Ishikawa (cell line): ENCODE results near the gene MMP24.

Source experiments
- CEBPB ChIP-seq: IDR thresholded peaks from 2 replicates; pipeline ENCODE4 v1.6.1; 2012
- CREB1 ChIP-seq: IDR thresholded peaks from 2 replicates; pipeline ENCODE4 v1.6.1; 2012; ENCODE audit warnings: low read depth
- EGR1 ChIP-seq: IDR thresholded peaks from 2 replicates; pipeline ENCODE4 v1.6.1; 2012
- EP300 ChIP-seq: IDR thresholded peaks from 2 replicates; pipeline ENCODE4 v1.6.1; 2012; ENCODE audit warnings: borderline replicate concordance
- FOXM1 ChIP-seq: IDR thresholded peaks from 2 replicates; pipeline ENCODE4 v1.6.1; 2012; ENCODE audit warnings: low read depth, borderline replicate concordance
- NFIC ChIP-seq: IDR thresholded peaks from 2 replicates; pipeline ENCODE4 v1.6.1; 2012
- RAD21 ChIP-seq: IDR thresholded peaks from 2 replicates; pipeline ENCODE4 v1.6.1; 2012; ENCODE audit warnings: low read depth
- TAF1 ChIP-seq: IDR thresholded peaks from 2 replicates; pipeline ENCODE4 v1.6.1; 2012; ENCODE audit warnings: low read depth, mild to moderate bottlenecking
- TCF12 ChIP-seq: IDR thresholded peaks from 2 replicates; pipeline ENCODE4 v1.6.1; 2012; ENCODE audit warnings: low read depth
- TEAD4 ChIP-seq: IDR thresholded peaks from 2 replicates; pipeline ENCODE4 v1.6.1; 2012
- USF1 ChIP-seq: IDR thresholded peaks from 2 replicates; pipeline ENCODE4 v1.6.1; 2012
- YY1 ChIP-seq: IDR thresholded peaks from 2 replicates; pipeline ENCODE4 v1.6.1; 2012; ENCODE audit warnings: low read depth
- ZBTB7A ChIP-seq: IDR thresholded peaks from 2 replicates; pipeline ENCODE4 v1.6.1; 2012; ENCODE audit warnings: low read depth
- TF ChIP-seq, protein P1 (sequence below): IDR thresholded peaks from 2 replicates; pipeline ENCODE4 v1.6.1; 2012
- TF ChIP-seq, protein P2 (sequence below): IDR thresholded peaks from 2 replicates; pipeline ENCODE4 v1.6.1; 2012; ENCODE audit warnings: low read depth, mild to moderate bottlenecking

Gene MMP24

GRCh38 chr20:35254448-35254999, 28.0 kb downstream of the MMP24 start:
- TF ChIP-seq EP300 = no peak

DNA sequence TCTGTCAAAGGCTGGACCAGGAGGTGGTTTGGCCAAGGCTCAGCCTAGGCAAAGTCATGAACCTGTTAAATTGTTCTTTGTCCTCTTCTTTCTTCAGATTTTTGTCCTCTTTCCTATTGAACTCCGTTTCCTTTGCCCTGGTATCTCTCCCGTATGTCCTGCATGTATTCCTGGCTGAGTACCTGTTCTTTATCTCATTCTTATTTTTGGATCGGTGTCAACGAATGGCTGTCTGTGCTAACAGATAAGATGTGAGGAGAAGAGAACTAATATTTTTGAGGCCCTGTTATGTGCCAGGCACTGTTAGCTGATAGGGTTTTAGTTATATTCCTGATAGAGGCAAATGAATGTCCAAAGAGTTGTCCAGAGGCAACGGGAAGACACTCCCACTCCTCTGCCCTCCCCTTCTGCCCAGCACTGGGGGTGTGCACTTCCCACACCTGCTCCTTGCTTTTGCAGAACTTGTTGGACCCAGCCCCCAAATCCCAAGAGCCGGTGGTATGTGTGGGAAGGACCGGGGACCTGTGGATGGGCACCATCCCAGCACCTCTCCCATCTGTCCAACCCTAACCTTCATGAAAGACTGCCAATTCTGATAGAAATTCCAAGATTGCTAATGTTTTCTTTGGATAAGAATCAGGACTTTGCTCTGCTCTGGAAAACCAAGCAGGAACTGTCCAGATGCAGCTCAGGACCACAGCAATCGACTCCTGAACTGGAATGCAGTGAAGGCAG, 30.9 kb downstream of the MMP24 start:
- TF ChIP-seq YY1 (no peak), CREB1 (no peak), TEAD4 (no peak), ZBTB7A (no peak), EGR1 (no peak)

DNA sequence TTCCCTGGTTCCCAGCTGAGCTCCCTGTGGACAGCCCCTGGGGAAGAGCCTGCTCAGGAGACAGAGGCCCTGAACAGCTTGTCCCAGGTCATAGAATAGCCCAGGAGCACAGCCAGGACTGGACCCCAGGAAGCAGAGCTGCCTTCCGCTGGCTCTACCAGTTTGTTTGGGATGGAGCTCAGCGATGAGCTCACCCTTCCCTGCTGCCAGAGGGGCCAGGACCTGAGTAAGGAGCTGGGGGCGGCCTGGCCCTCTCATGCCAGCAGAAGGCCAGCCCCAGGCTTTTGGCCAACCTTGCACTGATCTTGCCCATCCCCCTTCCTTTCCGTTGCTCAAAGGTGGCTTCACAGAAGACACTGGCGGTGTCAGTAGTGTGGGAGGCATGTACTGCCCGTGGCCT, 33.9 kb downstream of the MMP24 start:
- TF ChIP-seq CEBPB = no peak
- no peak for TF ChIP-seq CREB1
- no peak for TF ChIP-seq TCF12
- TF ChIP-seq USF1 = no peak
- no peak for TF ChIP-seq ZBTB7A
- no peak for TF ChIP-seq TEAD4
- TF ChIP-seq, protein P1, sequence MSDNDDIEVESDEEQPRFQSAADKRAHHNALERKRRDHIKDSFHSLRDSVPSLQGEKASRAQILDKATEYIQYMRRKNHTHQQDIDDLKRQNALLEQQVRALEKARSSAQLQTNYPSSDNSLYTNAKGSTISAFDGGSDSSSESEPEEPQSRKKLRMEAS = no peak
- no peak for TF ChIP-seq FOXM1
- TF ChIP-seq TAF1 = no peak
- no peak for TF ChIP-seq EGR1

GRCh38 chr20:35262731-35263531, 36.4 kb downstream of the MMP24 start:
- peak; percentile 82 for TF ChIP-seq EP300
- peak; percentile 78; the same call in 1 of the 2 replicates for TF ChIP-seq NFIC
- TF ChIP-seq RAD21 = peak; percentile 6; the same call in 1 of the 2 replicates
- TF ChIP-seq FOXM1 = peak; percentile 67; the same call in 1 of the 2 replicates
- peak; percentile 98 for TF ChIP-seq TEAD4
- peak; percentile 89 for TF ChIP-seq TCF12
- TF ChIP-seq, protein P1 = peak; percentile 4; the same call in 1 of the 2 replicates
- peak; percentile 58 for TF ChIP-seq EGR1

DNA sequence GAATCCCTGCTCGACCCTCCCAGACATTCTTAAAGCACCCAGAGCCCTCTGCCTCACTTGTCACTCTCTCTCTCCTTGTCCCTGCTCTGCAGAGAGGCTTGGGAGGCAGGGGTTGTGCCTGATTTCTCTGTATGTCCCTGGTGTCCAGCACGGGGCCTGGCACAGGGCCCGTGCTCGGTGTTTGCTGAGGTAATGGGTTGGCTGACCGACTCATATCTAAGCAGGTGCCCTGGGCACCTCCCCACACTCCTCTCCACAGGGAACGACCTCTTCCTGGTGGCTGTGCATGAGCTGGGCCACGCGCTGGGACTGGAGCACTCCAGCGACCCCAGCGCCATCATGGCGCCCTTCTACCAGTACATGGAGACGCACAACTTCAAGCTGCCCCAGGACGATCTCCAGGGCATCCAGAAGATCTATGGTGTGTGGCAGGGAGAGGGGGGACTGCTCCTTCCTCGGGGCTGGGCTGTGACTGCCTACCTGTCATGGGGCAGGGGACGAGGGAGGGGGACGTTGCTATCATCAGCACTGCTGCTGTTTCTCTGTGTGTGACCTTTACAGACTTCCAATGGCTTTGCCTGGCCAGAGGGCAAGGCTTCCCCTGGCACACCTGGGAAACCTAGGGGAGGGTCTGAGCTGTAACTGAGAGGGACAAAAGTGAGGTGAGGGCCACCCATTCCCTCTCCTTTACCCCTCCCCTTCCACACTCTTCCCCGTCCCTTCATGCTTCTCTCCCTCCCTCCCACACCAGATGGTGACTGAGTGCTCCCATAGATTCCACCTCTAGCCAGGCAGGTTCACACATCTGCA, 37.2 kb downstream of the MMP24 start:
- TF ChIP-seq EP300 (no peak), ZBTB7A (no peak), TEAD4 (no peak), YY1 (peak; percentile 78), TCF12 (peak; percentile 3; the same call in 1 of the 2 replicates), RAD21 (no peak; the same call in 1 of the 2 replicates), FOXM1 (peak; percentile 36; the same call in 1 of the 2 replicates), CREB1 (no peak), NFIC (peak; percentile 71), TAF1 (no peak), USF1 (no peak), CEBPB (0 out of 2 replicates have a peak, but pooled peaks have one; percentile 3), EGR1 (no peak)
- TF ChIP-seq, protein P1 = peak; percentile 68; the same call in 1 of the 2 replicates
- TF ChIP-seq, protein P2, sequence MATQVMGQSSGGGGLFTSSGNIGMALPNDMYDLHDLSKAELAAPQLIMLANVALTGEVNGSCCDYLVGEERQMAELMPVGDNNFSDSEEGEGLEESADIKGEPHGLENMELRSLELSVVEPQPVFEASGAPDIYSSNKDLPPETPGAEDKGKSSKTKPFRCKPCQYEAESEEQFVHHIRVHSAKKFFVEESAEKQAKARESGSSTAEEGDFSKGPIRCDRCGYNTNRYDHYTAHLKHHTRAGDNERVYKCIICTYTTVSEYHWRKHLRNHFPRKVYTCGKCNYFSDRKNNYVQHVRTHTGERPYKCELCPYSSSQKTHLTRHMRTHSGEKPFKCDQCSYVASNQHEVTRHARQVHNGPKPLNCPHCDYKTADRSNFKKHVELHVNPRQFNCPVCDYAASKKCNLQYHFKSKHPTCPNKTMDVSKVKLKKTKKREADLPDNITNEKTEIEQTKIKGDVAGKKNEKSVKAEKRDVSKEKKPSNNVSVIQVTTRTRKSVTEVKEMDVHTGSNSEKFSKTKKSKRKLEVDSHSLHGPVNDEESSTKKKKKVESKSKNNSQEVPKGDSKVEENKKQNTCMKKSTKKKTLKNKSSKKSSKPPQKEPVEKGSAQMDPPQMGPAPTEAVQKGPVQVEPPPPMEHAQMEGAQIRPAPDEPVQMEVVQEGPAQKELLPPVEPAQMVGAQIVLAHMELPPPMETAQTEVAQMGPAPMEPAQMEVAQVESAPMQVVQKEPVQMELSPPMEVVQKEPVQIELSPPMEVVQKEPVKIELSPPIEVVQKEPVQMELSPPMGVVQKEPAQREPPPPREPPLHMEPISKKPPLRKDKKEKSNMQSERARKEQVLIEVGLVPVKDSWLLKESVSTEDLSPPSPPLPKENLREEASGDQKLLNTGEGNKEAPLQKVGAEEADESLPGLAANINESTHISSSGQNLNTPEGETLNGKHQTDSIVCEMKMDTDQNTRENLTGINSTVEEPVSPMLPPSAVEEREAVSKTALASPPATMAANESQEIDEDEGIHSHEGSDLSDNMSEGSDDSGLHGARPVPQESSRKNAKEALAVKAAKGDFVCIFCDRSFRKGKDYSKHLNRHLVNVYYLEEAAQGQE = no peak

DNA sequence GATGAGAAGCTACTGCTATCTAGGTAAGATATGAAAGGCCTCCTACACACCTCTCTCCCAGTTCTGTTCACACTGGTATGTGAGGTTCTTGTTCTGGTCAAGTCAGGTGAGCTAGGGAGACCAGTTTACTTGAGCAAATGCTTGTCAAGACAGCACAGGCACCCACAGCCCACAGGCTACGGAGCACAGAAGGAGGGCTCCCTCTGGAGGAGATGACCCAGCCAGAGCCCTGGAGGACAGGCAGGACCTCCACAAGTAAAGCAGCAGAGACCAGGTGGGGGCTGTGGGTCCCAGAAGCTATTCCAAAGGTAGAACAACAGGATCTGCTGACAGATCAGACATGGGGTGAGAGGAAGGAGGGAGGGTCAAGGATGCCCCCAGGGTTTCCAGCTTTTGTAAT, 38.3 kb downstream of the MMP24 start:
- peak; percentile 62 for TF ChIP-seq RAD21
- TF ChIP-seq EP300 = no peak
- TF ChIP-seq, protein P2 = no peak
- TF ChIP-seq YY1 = no peak
- no peak for TF ChIP-seq TEAD4
